Measurements from ENCODE around the gene MIGA1. TPM values are rescaled to one million over a fixed set of nuclear protein-coding genes. Genes with fewer than 3 reads are reported as not detected.

The MIGA1 gene
- total and polyA plus RNA-seq, 9 of the 15 experiments (the other 6 are each of a cell fraction or from before 2014, with no cell fraction given): 1.6 to 5.1 (median 2.9) TPM

- Histone ChIP-seq H3K27ac (ENCODE audit: extremely low read depth, low read depth, low read length) (no peak overlapping the region), H4K20me1 (replicated peaks; ENCODE audit: control insufficient read depth, insufficient read depth, low read length) (no peaks in the 10 kb centered on the region), H3K4me3 (no peak overlapping the region), H3K9me1 (ENCODE audit: control insufficient read depth, insufficient read depth, low read length) (no peaks in the 10 kb centered on the region), H3K9ac (ENCODE audit: insufficient read depth in 1 of 2, low read depth in 2 of 2, low read length in 2 of 2) (no peak overlapping the region), H3K36me3 (ENCODE audit: control insufficient read depth, insufficient read depth, low read length) (no peaks in the 10 kb centered on the region), H3K9me3 (replicated peaks; ENCODE audit: control insufficient read depth, insufficient read depth, low read depth, low read length) (no peaks in the 10 kb centered on the region), H3K79me2 (ENCODE audit: control insufficient read depth, insufficient read depth, low read length) (no peaks in the 10 kb centered on the region), H2AFZ (ENCODE audit: low read depth, low read length) (no peak overlapping the region), H3K4me1 (replicated peaks in 1 of 2; ENCODE audit: control insufficient read depth in 2 of 2, insufficient read depth in 2 of 2, low read length in 2 of 2) (no peaks in the 10 kb centered on the region), H3K27me3 (ENCODE audit: control insufficient read depth in 2 of 2, insufficient read depth in 2 of 2, low read length in 2 of 2) (no peaks in the 10 kb centered on the region), H3K4me2 (ENCODE audit: insufficient read depth, low read length) (no peak overlapping the region)
- DNase-seq (ENCODE audit: extremely low read depth in 1 of 4, low spot score in 3 of 4): no peak
- BruUV-seq (replicated peaks): no TSS peak
- FAIRE-seq: no peak
- ChIA-PET CTCF (ENCODE audit: low intra/inter-chr PET ratio) (no interaction called here), POLR2A (no interaction called here)
- peak; percentile 22; the same call in 2 of the 3 replicates for ATAC-seq
- 35% methylated on average over 2 of the region's 2 CpGs for WGBS (ENCODE audit: insufficient coverage, low coverage, missing lambda C conversion rate)
- intact Hi-C loops (cut with micrococcal nuclease): no loop called here
- in situ Hi-C loops (cut with MboI): no loop called here
- TF ChIP-seq CHCHD3 (CRISPR knock-in tag; IDR thresholded peaks at IDR 0.05) (no peak), MNT (conservative IDR thresholded peaks at IDR 0.05) (no peak), IRF1 (CRISPR knock-in tag; IDR thresholded peaks at IDR 0.05; ENCODE audit: borderline replicate concordance) (no peak), HDAC8 (tag; IDR thresholded peaks at IDR 0.05) (no peak), ZNF224 (CRISPR knock-in tag; IDR thresholded peaks at IDR 0.05) (no peak), AFF4 (CRISPR knock-in tag; IDR thresholded peaks at IDR 0.05) (no peak), SRSF1 (IDR thresholded peaks at IDR 0.05; ENCODE audit: low read depth, low read length) (no peak), YBX1 (IDR thresholded peaks at IDR 0.05) (no peak), MAFG (tag; conservative IDR thresholded peaks at IDR 0.05) (no peak), ARID3A (IDR thresholded peaks at IDR 0.05; ENCODE audit: borderline replicate concordance, low read depth, low read length) (no peak), HNRNPUL1 (IDR thresholded peaks at IDR 0.05; ENCODE audit: low read length) (no peak), ZNF408 (CRISPR knock-in tag; IDR thresholded peaks at IDR 0.05; ENCODE audit: low read depth) (no peak), SETDB1 (IDR thresholded peaks at IDR 0.05; ENCODE audit: low read length) (no peak), SRF (CRISPR knock-in tag; IDR thresholded peaks at IDR 0.05) (no peak)
Measured at GRCh38 chr1:77882411-77882810, 103.0 kb downstream of the MIGA1 start.

Measured in K562 (cell line).